Endothelial cell of umbilical vein (primary cell): ENCODE data around the gene TUBG2. TPM values are rescaled to one million over a fixed set of nuclear protein-coding genes. Genes with fewer than 3 reads are reported as not detected.

ENCODE experiments used
- BruUV-seq: library from RNA; stranded (reverse); fragments of 400-500 nt; replicated peaks from 2 replicates; lab custom pipeline; 2021; lab: Mats Ljungman, UMichigan
- CTCF ChIA-PET: fragments of 300-600, 350-600 bp; sonication (Branson Sonifier 250); formaldehyde crosslinking; loops from one replicate; lab custom pipeline; 2021; ENCODE audit warnings: antibody characterized with exemption, inconsistent platforms; lab: Charles Lee
- POLR2A ChIA-PET: fragments of 300-600, 350-600 bp; sonication (Branson Sonifier 250); formaldehyde crosslinking; loops from one replicate; lab custom pipeline; 2021; ENCODE audit warnings: antibody characterized with exemption, inconsistent platforms; lab: Charles Lee
- DNase-seq: peaks from one replicate; pipeline ENCODE4 v3.0.0-alpha.2; 2011; ENCODE audit warnings: low read depth, low spot score
- FAIRE-seq: peaks from 2 replicates; lab custom pipeline; 2011; peaks lifted over from hg19 to GRCh38; lab: Jason Lieb, UNC
- H2AFZ ChIP-seq: 2 replicates; pipeline ENCODE4 v1.6.0; 2012; ENCODE audit warnings: low read depth, low read length, control low read depth, inconsistent platforms
- H3K27ac ChIP-seq: 2 replicates; pipeline ENCODE4 v1.5.1; 2011; ENCODE audit warnings: low read depth, mild to moderate bottlenecking, control low read depth, low read length, moderate library complexity; ENCODE audit not compliant: insufficient read depth
- H3K27me3 ChIP-seq, 2 experiments: 2 replicates each; pipeline versions ENCODE4 v1.6.0 to v1.6.1; 2011; ENCODE audit warnings: low read length in 2 of 2, mixed read lengths in 1 of 2; ENCODE audit not compliant: control insufficient read depth in 2 of 2, insufficient read depth in 2 of 2
- H3K36me3 ChIP-seq, 2 experiments: 2 replicates in 1 of 2; 3 replicates in 1 of 2; pipeline ENCODE4 v1.5.1; 2011; ENCODE audit warnings: low read length in 2 of 2, mild to moderate bottlenecking in 1 of 2, moderate library complexity in 1 of 2; ENCODE audit not compliant: control insufficient read depth in 2 of 2, insufficient read depth in 2 of 2; ENCODE audit errors: extremely low read depth in 1 of 2
- H3K4me1 ChIP-seq: 3 replicates; pipeline ENCODE4 v1.5.1; 2011; ENCODE audit warnings: mild to moderate bottlenecking, low read length; ENCODE audit not compliant: control insufficient read depth, insufficient read depth; ENCODE audit errors: extremely low read depth
- H3K4me2 ChIP-seq: 2 replicates; pipeline ENCODE4 v1.6.1; 2011; ENCODE audit warnings: low read length, control low read depth, mixed read lengths; ENCODE audit not compliant: insufficient read depth
- H3K4me3 ChIP-seq, 3 experiments: fragments of 200-600 bp in 1 of 3; sonication (generic), shearing (Covaris generic) in 1 of 3; replicated peaks in 1 of 3; 2 replicates each; pipeline ENCODE4 v1.5.1; 2011 to 2016; ENCODE audit warnings: control low read depth in 3 of 3, low read length in 3 of 3, mild to moderate bottlenecking in 2 of 3, inconsistent platforms in 1 of 3, low read depth in 1 of 3, moderate library complexity in 1 of 3; ENCODE audit not compliant: insufficient read depth in 1 of 3
- H3K79me2 ChIP-seq: 2 replicates; pipeline ENCODE4 v1.6.0; 2012; ENCODE audit warnings: low read length, inconsistent platforms; ENCODE audit not compliant: control insufficient read depth, insufficient read depth
- H3K9ac ChIP-seq: replicated peaks from 2 replicates; pipeline ENCODE3; 2011; ENCODE audit warnings: low read length, control low read depth; ENCODE audit not compliant: insufficient read depth; ENCODE audit errors: extremely low read depth
- H3K9me1 ChIP-seq: replicated peaks from 3 replicates; pipeline ENCODE4 v1.6.0; 2011; ENCODE audit warnings: mild to moderate bottlenecking, low read length; ENCODE audit not compliant: control insufficient read depth, insufficient read depth; ENCODE audit errors: extremely low read depth
- H3K9me3 ChIP-seq: replicated peaks from 2 replicates; pipeline ENCODE4 v1.5.1; 2012; ENCODE audit warnings: low read length, inconsistent platforms; ENCODE audit not compliant: control insufficient read depth, insufficient read depth
- H4K20me1 ChIP-seq: replicated peaks from 2 replicates; pipeline ENCODE3; 2011; ENCODE audit warnings: mild to moderate bottlenecking, low read length; ENCODE audit not compliant: control insufficient read depth, insufficient read depth; ENCODE audit errors: extremely low read depth
- EZH2 ChIP-seq: IDR thresholded peaks from 2 replicates; pipeline ENCODE4 v1.6.1; 2012; ENCODE audit warnings: borderline replicate concordance, low read depth, mild to moderate bottlenecking, moderate library complexity, low read length, inconsistent platforms; ENCODE audit not compliant: severe bottlenecking
- FOS ChIP-seq: IDR thresholded peaks from 2 replicates; pipeline ENCODE4 v1.6.1; 2011; ENCODE audit warnings: mild to moderate bottlenecking, low read length, moderate library complexity, borderline replicate concordance; ENCODE audit not compliant: insufficient read depth
- GATA2 ChIP-seq: IDR thresholded peaks from 2 replicates; pipeline ENCODE4 v1.7.0; 2011; ENCODE audit warnings: low read depth, mild to moderate bottlenecking, moderate library complexity, mixed read lengths, low read length; ENCODE audit not compliant: insufficient read length, insufficient read depth
- JUN ChIP-seq: IDR thresholded peaks from 2 replicates; pipeline ENCODE4 v1.6.1; 2011; ENCODE audit warnings: borderline replicate concordance, low read depth; ENCODE audit not compliant: insufficient read length, insufficient read depth
- MYC ChIP-seq: IDR thresholded peaks from one replicate; pipeline ENCODE4 v1.6.1; 2011; ENCODE audit warnings: mild to moderate bottlenecking, low read depth, low read length
- POLR2A ChIP-seq: IDR thresholded peaks from 2 replicates; pipeline ENCODE4 v1.6.1; 2012; ENCODE audit warnings: low read depth, mild to moderate bottlenecking, control low read depth, low read length
- POLR2AphosphoS5 ChIP-seq: IDR thresholded peaks from 2 replicates; pipeline ENCODE4 v1.6.1; 2012; ENCODE audit warnings: low read depth, mild to moderate bottlenecking, control low read depth, low read length, moderate library complexity; ENCODE audit not compliant: insufficient read depth
- dilution Hi-C: fragments of 300-500 bp; cut with MboI; formaldehyde crosslinking; loops from one replicate; pipeline ENCODE4 v1.15.0; 2019; ENCODE audit warnings: low sequenced_read_pairs; ENCODE audit not compliant: extremely low pct_ligation_motif_present
- intact Hi-C: fragments of 100-400 bp; cut with micrococcal nuclease; formaldehyde crosslinking; loops from one replicate; pipeline ENCODE4 v1.10.0; 2022
- polyA plus RNA-seq, 4 experiments: library from polyadenylated mRNA; depleted of rRNA in 3 of 4; stranded (reverse) in 3 of 4; unstranded in 1 of 4; fragments of >200 nt; gene quantifications; 2 replicates each; pipeline versions ENCODE4 v1.2.1 to v1.2.3, GENCODE V29; 2011 to 2012; ENCODE audit warnings: missing spikeins in 1 of 4
- total RNA-seq: library from RNA; stranded (reverse); gene quantifications from 2 replicates; pipeline ENCODE4 v1.2.3, GENCODE V29; 2021
- TF ChIP-seq, protein P1 (sequence below), 2 donors: IDR thresholded peaks; 1 replicate in 1 of 2; 2 replicates in 1 of 2; pipeline ENCODE4 v1.5.1; 2011; ENCODE audit warnings: low read length in 2 of 2, mild to moderate bottlenecking in 2 of 2, moderate library complexity in 2 of 2, control low read depth in 1 of 2, inconsistent platforms in 1 of 2, low read depth in 1 of 2; ENCODE audit not compliant: insufficient read depth in 1 of 2; ENCODE audit errors: extremely low read depth in 1 of 2
- TF ChIP-seq, protein P2 (sequence below): IDR thresholded peaks from 2 replicates; pipeline ENCODE4 v1.6.1; 2011; ENCODE audit not compliant: insufficient read depth, insufficient read length

Gene TUBG2
- total and polyA plus RNA-seq, 2 donors (not counting 3 experiments of a cell fraction or from before 2014, with no cell fraction given) = 13.2 to 17.7 TPM

DNA sequence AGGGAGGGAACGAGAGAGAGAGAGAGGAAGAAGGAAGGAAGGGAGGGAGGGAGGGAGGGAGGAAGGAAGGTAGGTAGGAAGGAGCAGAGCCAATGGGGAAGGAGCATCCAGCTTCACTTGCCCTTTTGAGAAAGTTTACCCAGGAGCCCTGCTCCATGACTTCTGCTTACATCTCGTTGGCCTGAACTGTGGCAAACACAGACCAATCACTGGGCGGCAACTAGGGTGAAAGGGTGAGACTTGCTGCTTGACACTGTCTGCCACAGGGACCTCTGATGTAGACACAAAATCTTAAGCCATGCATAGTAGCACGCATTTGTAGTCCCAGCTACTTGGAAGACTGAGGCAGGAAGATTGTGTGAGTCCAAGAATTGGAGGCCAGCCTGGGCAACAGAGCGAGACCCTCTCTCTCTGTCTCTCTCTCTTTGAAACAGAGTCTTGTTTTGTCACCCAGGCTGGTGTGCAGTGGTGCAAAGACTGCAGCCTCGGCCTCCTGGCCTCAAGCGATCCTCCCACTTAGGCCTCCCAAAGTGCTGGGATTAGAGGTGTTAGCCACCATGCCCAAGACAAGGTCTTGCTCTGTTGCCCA, 19.5 kb upstream of the TUBG2 start:
- TF ChIP-seq, protein P1, sequence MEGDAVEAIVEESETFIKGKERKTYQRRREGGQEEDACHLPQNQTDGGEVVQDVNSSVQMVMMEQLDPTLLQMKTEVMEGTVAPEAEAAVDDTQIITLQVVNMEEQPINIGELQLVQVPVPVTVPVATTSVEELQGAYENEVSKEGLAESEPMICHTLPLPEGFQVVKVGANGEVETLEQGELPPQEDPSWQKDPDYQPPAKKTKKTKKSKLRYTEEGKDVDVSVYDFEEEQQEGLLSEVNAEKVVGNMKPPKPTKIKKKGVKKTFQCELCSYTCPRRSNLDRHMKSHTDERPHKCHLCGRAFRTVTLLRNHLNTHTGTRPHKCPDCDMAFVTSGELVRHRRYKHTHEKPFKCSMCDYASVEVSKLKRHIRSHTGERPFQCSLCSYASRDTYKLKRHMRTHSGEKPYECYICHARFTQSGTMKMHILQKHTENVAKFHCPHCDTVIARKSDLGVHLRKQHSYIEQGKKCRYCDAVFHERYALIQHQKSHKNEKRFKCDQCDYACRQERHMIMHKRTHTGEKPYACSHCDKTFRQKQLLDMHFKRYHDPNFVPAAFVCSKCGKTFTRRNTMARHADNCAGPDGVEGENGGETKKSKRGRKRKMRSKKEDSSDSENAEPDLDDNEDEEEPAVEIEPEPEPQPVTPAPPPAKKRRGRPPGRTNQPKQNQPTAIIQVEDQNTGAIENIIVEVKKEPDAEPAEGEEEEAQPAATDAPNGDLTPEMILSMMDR (IDR thresholded peaks at IDR 0.05; ENCODE audit: extremely low read depth in 1 of 2, insufficient read depth in 1 of 2, low read depth in 1 of 2, low read length in 2 of 2) = no peak
- TF ChIP-seq GATA2 = no peak
- no peak for TF ChIP-seq EZH2
- no peak for TF ChIP-seq POLR2AphosphoS5
- no peak for TF ChIP-seq MYC
- TF ChIP-seq, protein P2, sequence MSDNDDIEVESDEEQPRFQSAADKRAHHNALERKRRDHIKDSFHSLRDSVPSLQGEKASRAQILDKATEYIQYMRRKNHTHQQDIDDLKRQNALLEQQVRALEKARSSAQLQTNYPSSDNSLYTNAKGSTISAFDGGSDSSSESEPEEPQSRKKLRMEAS = no peak
- no peak for TF ChIP-seq POLR2A
- TF ChIP-seq FOS = no peak
- TF ChIP-seq JUN = no peak
- FAIRE-seq = no peak
- intact Hi-C loops = no loop called here

More for the DNA sequence above, 19.5 kb upstream of the TUBG2 start:
- Histone ChIP-seq H3K36me3 (no peaks in the 10 kb centered on the region), H3K27ac (no peak overlapping the region), H3K27me3 (peaks cover 0 to 2% of the 10 kb centered on the region in 2 experiments), H3K9me3 (no peaks in the 10 kb centered on the region), H3K9ac (no peak overlapping the region), H3K79me2 (no peaks in the 10 kb centered on the region), H2AFZ (no peak overlapping the region), H3K4me1 (no peaks in the 10 kb centered on the region), H3K4me3 (no peak overlapping the region), H3K4me2 (no peak overlapping the region), H3K9me1 (no peaks in the 10 kb centered on the region), H4K20me1 (no peaks in the 10 kb centered on the region)
- ChIA-PET CTCF (interaction anchor here (0.8 to 1.6 kb wide), 4 partner anchors 10 to 62 kb away, joined by 3 to 5 read pairs (median 4); partner anchors contain the start of gene PSMC3IP), POLR2A (no interaction called here)
- BruUV-seq = no TSS peak
- DNase-seq = no peak
- dilution Hi-C loops = no loop called here
